LNCaP clone FGC (cell line): ENCODE measurements around the gene ABL2.

Experiments
- DNase-seq: peaks from one replicate; pipeline ENCODE4 v3.0.0-alpha.2; 2011; ENCODE audit warnings: low read depth
- H3K4me3 ChIP-seq: 2 replicates; pipeline ENCODE4 v1.5.1; 2011; ENCODE audit warnings: mild to moderate bottlenecking, low read depth, low read length, control low read depth
- TF ChIP-seq, protein P1 (sequence below): IDR thresholded peaks from 2 replicates; pipeline ENCODE4 v1.5.1; 2012; ENCODE audit warnings: mild to moderate bottlenecking; ENCODE audit not compliant: control insufficient read depth, insufficient read depth; ENCODE audit errors: extremely low read depth

The ABL2 gene

DNA sequence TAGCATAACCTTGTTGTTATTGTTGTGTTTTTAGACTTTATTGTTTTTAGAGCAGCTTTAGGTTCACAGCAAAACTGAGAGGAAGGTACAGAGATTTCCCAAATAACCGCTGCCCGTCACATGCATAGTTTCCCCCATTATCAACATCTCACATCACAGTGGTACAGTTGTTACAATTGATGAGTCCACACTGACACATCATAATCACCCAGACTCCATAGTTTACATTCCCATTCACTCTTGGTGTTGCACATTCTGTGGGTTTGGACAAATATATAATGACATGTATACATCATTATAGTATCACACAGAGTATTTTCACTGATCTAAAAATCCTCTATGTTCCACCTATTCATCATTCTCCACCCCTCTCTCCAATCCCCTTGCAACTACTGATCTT lies 173.5 kb downstream of the ABL2 start:
- DNase-seq: no peak
- H3K4me3 ChIP-seq: no peak overlapping the region
- TF ChIP-seq, protein P1, sequence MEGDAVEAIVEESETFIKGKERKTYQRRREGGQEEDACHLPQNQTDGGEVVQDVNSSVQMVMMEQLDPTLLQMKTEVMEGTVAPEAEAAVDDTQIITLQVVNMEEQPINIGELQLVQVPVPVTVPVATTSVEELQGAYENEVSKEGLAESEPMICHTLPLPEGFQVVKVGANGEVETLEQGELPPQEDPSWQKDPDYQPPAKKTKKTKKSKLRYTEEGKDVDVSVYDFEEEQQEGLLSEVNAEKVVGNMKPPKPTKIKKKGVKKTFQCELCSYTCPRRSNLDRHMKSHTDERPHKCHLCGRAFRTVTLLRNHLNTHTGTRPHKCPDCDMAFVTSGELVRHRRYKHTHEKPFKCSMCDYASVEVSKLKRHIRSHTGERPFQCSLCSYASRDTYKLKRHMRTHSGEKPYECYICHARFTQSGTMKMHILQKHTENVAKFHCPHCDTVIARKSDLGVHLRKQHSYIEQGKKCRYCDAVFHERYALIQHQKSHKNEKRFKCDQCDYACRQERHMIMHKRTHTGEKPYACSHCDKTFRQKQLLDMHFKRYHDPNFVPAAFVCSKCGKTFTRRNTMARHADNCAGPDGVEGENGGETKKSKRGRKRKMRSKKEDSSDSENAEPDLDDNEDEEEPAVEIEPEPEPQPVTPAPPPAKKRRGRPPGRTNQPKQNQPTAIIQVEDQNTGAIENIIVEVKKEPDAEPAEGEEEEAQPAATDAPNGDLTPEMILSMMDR: no peak

DNA sequence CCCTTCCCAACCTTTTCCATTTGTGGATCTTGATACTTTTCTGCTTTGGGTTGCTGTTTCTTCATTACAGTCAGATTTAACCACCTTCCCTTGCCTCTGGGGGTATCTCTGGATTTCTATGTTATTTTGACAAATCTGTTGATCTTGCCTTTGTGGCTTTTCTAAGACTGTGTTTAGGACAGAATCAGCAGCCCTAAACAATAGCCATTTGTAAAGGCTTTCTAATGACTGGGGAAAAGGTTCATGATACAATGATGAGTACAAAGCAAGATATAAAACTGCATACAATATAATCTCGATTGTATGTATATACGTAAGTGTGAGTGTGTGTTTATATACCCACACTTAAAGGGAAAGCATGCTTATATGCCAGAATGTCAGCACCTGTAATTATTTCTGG lies 176.0 kb downstream of the ABL2 start:
- no peak overlapping the region for H3K4me3 ChIP-seq
- TF ChIP-seq, protein P1: no peak
- no peak for DNase-seq

DNA sequence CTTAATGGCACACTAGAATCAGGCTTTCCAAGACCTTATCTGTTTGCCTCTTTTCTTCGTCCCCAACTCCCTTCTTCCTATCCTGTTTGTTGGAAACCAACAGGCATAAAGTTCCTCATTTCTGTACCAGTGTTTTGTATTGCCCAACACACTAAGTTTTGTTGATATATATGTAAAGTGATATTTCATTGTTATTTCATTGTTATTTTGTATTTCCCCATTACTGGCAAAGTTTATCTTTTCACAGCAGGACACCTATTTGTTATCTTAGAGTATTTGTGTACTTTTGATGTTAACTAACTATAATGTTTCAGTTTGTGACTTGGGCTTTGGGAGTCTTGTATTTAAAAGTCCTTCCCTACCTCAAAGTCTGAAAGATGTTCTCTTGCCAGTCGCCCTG lies 176.7 kb downstream of the ABL2 start:
- no peak overlapping the region for H3K4me3 ChIP-seq
- no peak for DNase-seq
- TF ChIP-seq, protein P1: no peak
